HEK293T (cell line): Measurements from ENCODE around the gene CCDC126.

ENCODE experiments used
- CTCF ChIA-PET: fragments of 350-600 bp; formaldehyde crosslinking; extraction: SDS; loops from one replicate; lab custom pipeline; 2021; ENCODE audit warnings: antibody characterized with exemption, inconsistent platforms; lab: Yijun Ruan, JAX
- POLR2A ChIA-PET: fragments of 350-600 bp; formaldehyde crosslinking; extraction: SDS; loops from one replicate; lab custom pipeline; 2020; ENCODE audit warnings: antibody characterized with exemption, inconsistent platforms; lab: Yijun Ruan, JAX
- DNase-seq: peaks from one replicate; pipeline ENCODE4 v3.0.0; 2012; ENCODE audit warnings: mixed read lengths; ENCODE audit errors: extremely low spot score
- ARNT ChIP-seq: fragments of 450-650 bp; IDR thresholded peaks from 2 replicates; pipeline ENCODE4 v1.6.1; 2017; ENCODE audit warnings: mild to moderate bottlenecking
- BHLHE40 ChIP-seq: fragments of 450-650 bp; IDR thresholded peaks from 2 replicates; pipeline ENCODE4 v1.6.1; 2016; ENCODE audit warnings: mild to moderate bottlenecking, moderate library complexity, borderline replicate concordance
- CTBP1 ChIP-seq: fragments of 450-650 bp; IDR thresholded peaks from 2 replicates; pipeline ENCODE4 v1.6.1; 2016; ENCODE audit warnings: borderline replicate concordance
- ELF4 ChIP-seq: fragments of 450-650 bp; IDR thresholded peaks from 2 replicates; pipeline ENCODE4 v1.6.1; 2017; ENCODE audit warnings: antibody characterized with exemption
- FOXA1 ChIP-seq: fragments of 450-650 bp; IDR thresholded peaks from 2 replicates; pipeline ENCODE4 v1.6.1; 2016; ENCODE audit warnings: mild to moderate bottlenecking
- FOXK2 ChIP-seq: fragments of 450-650 bp; IDR thresholded peaks from 2 replicates; pipeline ENCODE4 v1.6.1; 2016; ENCODE audit warnings: mild to moderate bottlenecking
- FOXM1 ChIP-seq: fragments of 450-650 bp; IDR thresholded peaks from 2 replicates; pipeline ENCODE4 v1.6.1; 2017; ENCODE audit warnings: mild to moderate bottlenecking, borderline replicate concordance
- HDGF ChIP-seq: fragments of 450-650 bp; IDR thresholded peaks from 2 replicates; pipeline ENCODE4 v1.6.1; 2017; ENCODE audit warnings: antibody characterized with exemption, borderline replicate concordance
- L3MBTL2 ChIP-seq: fragments of 450-650 bp; conservative IDR thresholded peaks from 2 replicates; pipeline ENCODE4 v1.6.1; 2016; ENCODE audit warnings: mild to moderate bottlenecking
- LEF1 ChIP-seq: fragments of 450-650 bp; IDR thresholded peaks from 2 replicates; pipeline ENCODE4 v1.6.1; 2017; ENCODE audit warnings: mild to moderate bottlenecking, borderline replicate concordance
- NFRKB ChIP-seq: fragments of 450-650 bp; IDR thresholded peaks from 2 replicates; pipeline ENCODE4 v1.6.1; 2016; ENCODE audit warnings: mild to moderate bottlenecking, moderate library complexity
- SP1 ChIP-seq: fragments of 450-650 bp; IDR thresholded peaks from 2 replicates; pipeline ENCODE4 v1.6.1; 2017
- SUZ12 ChIP-seq: fragments of 450-650 bp; IDR thresholded peaks from 2 replicates; pipeline ENCODE4 v1.6.1; 2016; ENCODE audit warnings: mild to moderate bottlenecking
- TARDBP ChIP-seq: fragments of 450-650 bp; IDR thresholded peaks from 2 replicates; pipeline ENCODE4 v1.6.1; 2016
- ZNF384 ChIP-seq: fragments of 450-650 bp; IDR thresholded peaks from 2 replicates; pipeline ENCODE4 v1.6.1; 2016
- TF ChIP-seq, protein P1 (sequence below): fragments of 450-650 bp; IDR thresholded peaks from 2 replicates; pipeline ENCODE4 v1.6.1; 2016

The CCDC126 gene

DNA sequence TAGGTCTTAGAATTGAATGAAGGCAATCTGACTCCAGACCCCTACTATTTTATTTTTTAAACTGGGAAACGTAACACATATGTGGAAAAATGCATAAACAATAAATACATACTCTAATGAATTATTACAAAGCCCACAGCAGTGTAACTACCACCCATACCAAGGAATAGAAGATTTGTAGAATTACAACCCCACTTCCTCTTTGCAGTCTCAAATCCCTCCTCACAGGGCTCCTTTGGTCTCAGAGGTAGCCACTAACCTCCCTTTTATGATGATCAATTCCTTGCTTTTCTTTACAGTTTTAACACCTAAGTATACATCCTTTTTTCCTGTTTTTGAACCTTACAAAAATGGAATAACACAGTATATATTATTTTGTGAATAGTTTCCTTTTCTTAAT, 6.7 kb upstream of the CCDC126 start:
- no peak for DNase-seq
- CTCF ChIA-PET, result interaction anchor here (1.2 kb wide), 1 partner anchor 106 kb away, joined by 3 read pairs; no protein-coding TSS in a partner anchor
- POLR2A ChIA-PET, result no interaction called here
- TF ChIP-seq SUZ12, result no peak
- no peak for TF ChIP-seq HDGF

DNA sequence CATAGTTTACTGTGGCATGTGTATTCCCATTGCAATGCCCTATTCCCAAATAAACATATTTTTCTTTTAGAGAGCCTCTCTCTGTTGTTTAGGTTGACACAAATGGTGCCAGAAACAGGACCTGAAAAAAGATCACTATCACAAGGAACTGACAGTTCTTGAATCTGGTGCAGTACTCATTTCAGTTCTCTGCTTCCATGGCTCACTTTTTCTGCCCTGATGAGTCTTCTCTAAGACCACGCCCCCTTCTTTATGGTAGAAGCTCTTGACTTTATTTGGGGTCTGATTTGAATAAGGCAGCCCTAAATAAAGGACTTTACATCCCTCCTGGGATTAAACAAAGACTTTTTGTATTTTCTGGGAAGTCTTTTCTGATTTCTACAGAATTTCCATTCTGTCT, 3.5 kb upstream of the CCDC126 start:
- no peak for DNase-seq
- TF ChIP-seq FOXM1 (no peak), LEF1 (no peak), NFRKB (no peak), FOXA1 (no peak), HDGF (no peak), ZNF384 (no peak), SP1 (no peak), CTBP1 (no peak), BHLHE40 (no peak), SUZ12 (no peak), L3MBTL2 (no peak)
- TF ChIP-seq, protein P1, sequence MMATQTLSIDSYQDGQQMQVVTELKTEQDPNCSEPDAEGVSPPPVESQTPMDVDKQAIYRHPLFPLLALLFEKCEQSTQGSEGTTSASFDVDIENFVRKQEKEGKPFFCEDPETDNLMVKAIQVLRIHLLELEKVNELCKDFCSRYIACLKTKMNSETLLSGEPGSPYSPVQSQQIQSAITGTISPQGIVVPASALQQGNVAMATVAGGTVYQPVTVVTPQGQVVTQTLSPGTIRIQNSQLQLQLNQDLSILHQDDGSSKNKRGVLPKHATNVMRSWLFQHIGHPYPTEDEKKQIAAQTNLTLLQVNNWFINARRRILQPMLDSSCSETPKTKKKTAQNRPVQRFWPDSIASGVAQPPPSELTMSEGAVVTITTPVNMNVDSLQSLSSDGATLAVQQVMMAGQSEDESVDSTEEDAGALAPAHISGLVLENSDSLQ, result no peak
- ChIA-PET POLR2A (no interaction called here), CTCF (no interaction called here)

DNA sequence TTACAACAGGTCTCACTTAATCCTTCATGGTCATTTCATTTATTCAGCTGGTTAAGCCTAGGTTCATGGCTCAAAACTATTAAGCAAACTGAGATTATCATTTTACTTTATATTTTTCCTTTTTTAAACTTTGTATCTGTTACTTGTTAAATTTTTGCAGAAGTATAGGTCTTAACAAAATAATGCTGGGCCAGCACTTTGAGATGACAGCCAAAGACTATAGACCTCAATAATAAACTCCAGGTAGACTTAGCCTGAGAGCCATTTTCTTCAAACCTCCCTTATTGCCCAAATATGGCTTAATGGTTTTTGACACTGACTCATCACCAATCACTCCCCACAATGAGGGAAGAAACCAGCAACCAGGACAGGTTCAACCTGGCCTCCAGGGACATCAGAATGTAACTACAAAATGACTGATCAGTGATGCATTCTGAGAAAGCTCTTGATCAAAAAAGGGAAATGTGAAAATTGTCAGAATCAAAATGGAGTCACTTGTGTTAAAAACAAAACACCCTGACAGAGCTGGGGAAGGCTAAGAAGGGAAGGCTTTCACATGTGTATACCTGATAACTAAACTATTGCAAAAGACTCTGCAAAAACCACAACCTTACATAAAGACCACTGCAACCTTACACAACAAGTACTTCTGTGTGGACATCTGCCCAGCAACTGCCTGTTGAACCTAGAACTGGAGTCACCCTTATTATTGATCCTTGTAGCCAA, 2.1 kb upstream of the CCDC126 start:
- ChIA-PET POLR2A (interaction anchor here (0.6 to 1.0 kb wide), 2 partner anchors 13 to 86 kb away, joined by 3 read pairs; no protein-coding TSS in a partner anchor), CTCF (no interaction called here)
- no peak for TF ChIP-seq SUZ12
- no peak for TF ChIP-seq BHLHE40
- TF ChIP-seq LEF1, result no peak
- TF ChIP-seq L3MBTL2, result no peak
- TF ChIP-seq FOXA1, result no peak
- no peak for TF ChIP-seq ELF4
- no peak for TF ChIP-seq CTBP1
- no peak for TF ChIP-seq FOXM1
- TF ChIP-seq ZNF384, result no peak
- DNase-seq, result no peak

DNA sequence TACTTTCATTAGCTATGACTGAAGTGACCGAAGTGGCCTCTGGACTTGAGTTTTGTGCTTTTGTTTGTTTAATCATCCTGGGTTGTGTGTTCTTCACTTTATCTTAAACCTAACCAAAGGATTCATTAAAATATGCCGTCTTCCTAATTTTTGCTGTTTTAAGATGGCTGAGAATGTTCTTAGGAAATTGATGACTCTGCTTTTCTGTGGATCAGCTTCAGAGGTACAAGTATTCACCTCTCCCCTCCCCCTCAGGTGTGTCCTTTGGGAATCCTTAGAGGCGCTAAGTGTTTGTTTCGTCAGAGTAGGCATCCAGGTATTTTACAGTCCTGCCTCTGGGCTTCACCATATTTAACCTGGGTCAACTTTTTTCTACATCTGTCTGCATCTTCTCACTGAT, 1.1 kb downstream of the CCDC126 start:
- no peak for TF ChIP-seq TARDBP
- TF ChIP-seq L3MBTL2, result no peak
- no peak for TF ChIP-seq ELF4
- TF ChIP-seq FOXK2, result no peak
- TF ChIP-seq CTBP1, result no peak
- no peak for TF ChIP-seq FOXM1
- no peak for TF ChIP-seq HDGF
- no peak for TF ChIP-seq ARNT
- no peak for TF ChIP-seq LEF1
- TF ChIP-seq SP1, result no peak
- TF ChIP-seq NFRKB, result no peak
- TF ChIP-seq BHLHE40, result no peak
- no peak for TF ChIP-seq SUZ12
- no peak for TF ChIP-seq ZNF384
- TF ChIP-seq FOXA1, result no peak
- TF ChIP-seq, protein P1, result no peak
- POLR2A ChIA-PET, result interaction anchor here (1.6 kb wide), 1 partner anchor 83 kb away, joined by 6 read pairs; no protein-coding TSS in a partner anchor
- CTCF ChIA-PET, result interaction anchor here (1.3 kb wide), 1 partner anchor 114 kb away, joined by 4 read pairs; no protein-coding TSS in a partner anchor
- no peak for DNase-seq

DNA sequence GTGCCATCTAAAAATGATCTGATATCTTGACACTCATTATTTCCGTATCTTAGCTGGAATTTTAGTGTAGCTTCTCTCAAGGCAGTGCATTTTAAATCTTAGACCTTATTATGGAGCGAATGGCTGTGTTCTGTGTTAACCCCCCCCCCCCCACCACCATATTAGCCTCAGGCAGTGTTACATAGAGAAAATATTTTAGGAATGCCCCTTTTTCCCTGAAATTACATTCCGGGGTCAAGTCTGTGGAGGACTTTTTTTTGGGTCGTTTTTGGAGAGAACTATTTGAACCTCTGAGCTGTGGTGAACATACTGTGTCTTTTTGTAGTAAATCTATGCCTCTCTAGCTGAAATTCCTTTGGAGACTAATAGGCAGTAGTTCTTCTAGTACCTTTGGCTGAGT, 3.1 kb downstream of the CCDC126 start:
- TF ChIP-seq, protein P1, result no peak
- TF ChIP-seq ELF4 (no peak), L3MBTL2 (no peak), FOXK2 (no peak), SUZ12 (no peak), ZNF384 (no peak), TARDBP (no peak), ARNT (no peak), HDGF (no peak), BHLHE40 (no peak), SP1 (no peak), LEF1 (no peak), NFRKB (no peak), CTBP1 (no peak), FOXM1 (no peak)
- DNase-seq, result no peak
- CTCF ChIA-PET, result interaction anchor here (0.6 kb wide), 2 partner anchors 86 to 167 kb away, joined by 3 to 6 read pairs; no protein-coding TSS in a partner anchor
- POLR2A ChIA-PET, result no interaction called here

DNA sequence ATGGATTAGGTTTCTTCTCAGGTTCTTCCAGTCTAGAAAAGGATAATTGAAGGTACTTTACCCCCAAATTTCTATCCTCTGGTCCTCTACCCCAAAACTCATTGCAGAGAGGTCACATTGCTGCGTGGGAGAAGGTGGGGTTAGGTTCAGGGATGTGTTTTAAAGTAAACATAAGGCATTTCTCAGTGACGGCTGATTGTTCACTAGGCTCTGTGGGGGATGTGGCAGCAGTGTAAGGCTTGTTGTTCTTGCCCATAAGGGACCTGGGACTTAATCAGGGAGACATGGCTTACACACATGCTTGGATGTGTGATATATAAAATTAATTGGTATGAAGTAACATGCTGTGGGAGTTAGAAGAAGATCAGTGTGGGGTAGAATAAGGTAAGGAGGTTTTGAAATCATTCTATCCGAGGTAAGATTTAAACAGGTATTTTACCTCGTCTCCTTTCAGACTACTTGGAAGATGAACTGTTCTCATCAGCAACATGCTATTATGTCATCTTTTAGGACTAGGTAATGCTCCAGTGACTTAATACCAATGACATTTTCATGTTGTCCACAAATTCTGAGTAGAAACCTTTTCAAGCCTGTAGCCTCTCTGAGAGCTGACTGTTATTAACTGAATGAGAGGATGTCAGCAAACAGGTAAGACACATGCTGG, 6.6 kb downstream of the CCDC126 start:
- TF ChIP-seq NFRKB, result no peak
- no peak for TF ChIP-seq SP1
- TF ChIP-seq ZNF384, result no peak
- TF ChIP-seq, protein P1, result no peak
- TF ChIP-seq CTBP1, result no peak
- no peak for TF ChIP-seq SUZ12
- TF ChIP-seq ARNT, result no peak
- no peak for TF ChIP-seq HDGF
- no peak for TF ChIP-seq FOXK2
- TF ChIP-seq FOXM1, result no peak
- TF ChIP-seq BHLHE40, result no peak
- TF ChIP-seq ELF4, result no peak
- TF ChIP-seq L3MBTL2, result no peak
- ChIA-PET POLR2A (no interaction called here), CTCF (no interaction called here)
- no peak for DNase-seq
